Astrocyte of the cerebellum (primary cell): ENCODE measurements around the gene ELOVL6.

ENCODE experiments used
- DNase-seq: peaks from one replicate; pipeline ENCODE4 v3.0.0-alpha.2; 2011; ENCODE audit warnings: low read depth
- H3K4me3 ChIP-seq: 2 replicates; pipeline ENCODE4 v1.5.1; 2011; ENCODE audit warnings: mild to moderate bottlenecking, low read depth, low read length, moderate library complexity
- CTCF ChIP-seq: IDR thresholded peaks from 2 replicates; pipeline ENCODE4 v1.5.1; 2012; ENCODE audit warnings: low read length, low read depth, moderate library complexity, mild to moderate bottlenecking; ENCODE audit errors: missing control alignments
- in situ Hi-C: cut with HindIII; loops from 2 replicates; pipeline ENCODE4 v1.10.0; 2017; ENCODE audit warnings: low sequenced_read_pairs

ELOVL6 gene

GRCh38 chr4:110075891-110076290 lies 122.5 kb downstream of the ELOVL6 start:
- in situ Hi-C loops: no loop called here
- no peak overlapping the region for H3K4me3 ChIP-seq
- DNase-seq: no peak
- TF ChIP-seq CTCF: no peak

GRCh38 chr4:110075083-110075738 lies 123.2 kb downstream of the ELOVL6 start:
- H3K4me3 ChIP-seq: no peak overlapping the region
- in situ Hi-C loops: no loop called here
- DNase-seq: no peak
- TF ChIP-seq CTCF: no peak

- no peak for DNase-seq
- no peak for TF ChIP-seq CTCF
- in situ Hi-C loops: no loop called here
- no peak overlapping the region for H3K4me3 ChIP-seq
Observed at GRCh38 chr4:110074570-110074969, 123.8 kb downstream of the ELOVL6 start.

- DNase-seq: no peak
- no peak overlapping the region for H3K4me3 ChIP-seq
- in situ Hi-C loops: no loop called here
- TF ChIP-seq CTCF: no peak
Observed at GRCh38 chr4:110073053-110073845, 125.2 kb downstream of the ELOVL6 start.

GRCh38 chr4:110071466-110071865 lies 126.9 kb downstream of the ELOVL6 start:
- H3K4me3 ChIP-seq: no peak overlapping the region
- no peak for TF ChIP-seq CTCF
- DNase-seq: no peak
- in situ Hi-C loops: no loop called here

GRCh38 chr4:110068248-110068647 lies 130.2 kb downstream of the ELOVL6 start:
- no peak for DNase-seq
- no peak for TF ChIP-seq CTCF
- in situ Hi-C loops: no loop called here
- no peak overlapping the region for H3K4me3 ChIP-seq
